ENCODE measurements around the gene METTL5. TPM values are rescaled to one million over a fixed set of nuclear protein-coding genes. Genes with fewer than 3 reads are reported as not detected.
A peak's percentile ranks its signal among the peaks of the same experiment; 100 is the strongest.
"Not testable (repeated sequence)": the region's sequence is repeated elsewhere in the genome, so short reads cannot be mapped to it uniquely, and the experiment has no call there.

METTL5 gene
- total and polyA plus RNA-seq, 12 donors = 55.7 to 87.3 (median 69.1) TPM

- ATAC-seq = peak; percentile 91 to 96 (median 94)
- no peaks in the 10 kb centered on the region for H3K9me3 ChIP-seq
- peak; percentile 95 to 96 for DNase-seq
- H3K36me3 ChIP-seq = peaks cover 0 to 3% (median 0%) of the 10 kb centered on the region in 9 donors
- H3K4me3 ChIP-seq = peak within 1 kb of the TSS; percentile 74 to 94 (median 90)
- H3K4me1 ChIP-seq = peaks cover 5 to 74% (median 62%) of the 10 kb centered on the region in 9 donors
- H3K27ac ChIP-seq = peak within 1 kb of the TSS; percentile 88 to 99 (median 92)
- intact Hi-C loops (cut with DNase I) = loop anchor here in 9 of 10 donors (2.0 to 10.0 kb wide), 6 partner anchors 47 to 187 kb away; no protein-coding TSS in a partner anchor
- TF ChIP-seq, protein P1, sequence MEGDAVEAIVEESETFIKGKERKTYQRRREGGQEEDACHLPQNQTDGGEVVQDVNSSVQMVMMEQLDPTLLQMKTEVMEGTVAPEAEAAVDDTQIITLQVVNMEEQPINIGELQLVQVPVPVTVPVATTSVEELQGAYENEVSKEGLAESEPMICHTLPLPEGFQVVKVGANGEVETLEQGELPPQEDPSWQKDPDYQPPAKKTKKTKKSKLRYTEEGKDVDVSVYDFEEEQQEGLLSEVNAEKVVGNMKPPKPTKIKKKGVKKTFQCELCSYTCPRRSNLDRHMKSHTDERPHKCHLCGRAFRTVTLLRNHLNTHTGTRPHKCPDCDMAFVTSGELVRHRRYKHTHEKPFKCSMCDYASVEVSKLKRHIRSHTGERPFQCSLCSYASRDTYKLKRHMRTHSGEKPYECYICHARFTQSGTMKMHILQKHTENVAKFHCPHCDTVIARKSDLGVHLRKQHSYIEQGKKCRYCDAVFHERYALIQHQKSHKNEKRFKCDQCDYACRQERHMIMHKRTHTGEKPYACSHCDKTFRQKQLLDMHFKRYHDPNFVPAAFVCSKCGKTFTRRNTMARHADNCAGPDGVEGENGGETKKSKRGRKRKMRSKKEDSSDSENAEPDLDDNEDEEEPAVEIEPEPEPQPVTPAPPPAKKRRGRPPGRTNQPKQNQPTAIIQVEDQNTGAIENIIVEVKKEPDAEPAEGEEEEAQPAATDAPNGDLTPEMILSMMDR (IDR thresholded peaks at IDR 0.05) = peak in 1 of 9 donors; percentile 33
- 0% methylated on average over 84 to 104 of the region's 104 CpGs for WGBS, 2 donors
- no peaks in the 10 kb centered on the region for H3K27me3 ChIP-seq
These were observed 2.8 kb upstream of the METTL5 start, which contains the start of gene UBR3 for GRCh38 chr2:169827272-169828140. Gene UBR3, plus strand, starts transcription at chr2:169827454. Its CDS starts 54 bp downstream, at chr2:169827508.

DNA sequence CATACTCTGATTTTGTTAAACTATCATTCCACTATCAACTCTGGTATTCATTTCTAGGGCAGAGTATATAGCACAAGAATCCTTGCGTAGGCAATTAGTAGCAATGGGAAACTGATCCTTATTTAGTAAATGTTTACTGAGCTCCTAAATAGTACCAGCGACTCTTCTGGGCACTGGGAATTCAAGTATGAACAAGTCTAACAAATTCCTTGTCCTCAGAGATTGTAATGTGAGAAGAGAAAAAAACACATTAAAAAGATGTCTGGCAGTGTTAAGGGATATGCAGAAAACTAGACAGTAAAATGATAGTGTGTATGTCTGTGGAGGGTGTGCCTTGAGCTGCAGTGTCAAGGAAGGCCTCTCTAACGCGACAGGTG, 721 bp downstream of the METTL5 start:
- Histone ChIP-seq H3K27ac (peak overlapping the region; percentile 27 to 92 (median 84)), H3K27me3 (no peaks in the 10 kb centered on the region), H3K9me3 (no peaks in the 10 kb centered on the region), H3K4me3 (peak overlapping the region; percentile 56 to 92 (median 73)), H3K36me3 (peaks cover 0 to 28% (median 0%) of the 10 kb centered on the region in 9 donors), H3K4me1 (peaks cover under 1 to 51% (median 39%) of the 10 kb centered on the region in 9 donors)
- ATAC-seq (no peak), DNase-seq (no peak)
- WGBS, 2 donors = 22% methylated on average over 4 of the region's 4 CpGs
- TF ChIP-seq, protein P1 (IDR thresholded peaks at IDR 0.05) = no peak
- intact Hi-C loops (cut with DNase I) = loop anchor here in 7 of 10 donors (2.0 to 10.0 kb wide), 8 partner anchors 43 to 191 kb away; no protein-coding TSS in a partner anchor

DNA sequence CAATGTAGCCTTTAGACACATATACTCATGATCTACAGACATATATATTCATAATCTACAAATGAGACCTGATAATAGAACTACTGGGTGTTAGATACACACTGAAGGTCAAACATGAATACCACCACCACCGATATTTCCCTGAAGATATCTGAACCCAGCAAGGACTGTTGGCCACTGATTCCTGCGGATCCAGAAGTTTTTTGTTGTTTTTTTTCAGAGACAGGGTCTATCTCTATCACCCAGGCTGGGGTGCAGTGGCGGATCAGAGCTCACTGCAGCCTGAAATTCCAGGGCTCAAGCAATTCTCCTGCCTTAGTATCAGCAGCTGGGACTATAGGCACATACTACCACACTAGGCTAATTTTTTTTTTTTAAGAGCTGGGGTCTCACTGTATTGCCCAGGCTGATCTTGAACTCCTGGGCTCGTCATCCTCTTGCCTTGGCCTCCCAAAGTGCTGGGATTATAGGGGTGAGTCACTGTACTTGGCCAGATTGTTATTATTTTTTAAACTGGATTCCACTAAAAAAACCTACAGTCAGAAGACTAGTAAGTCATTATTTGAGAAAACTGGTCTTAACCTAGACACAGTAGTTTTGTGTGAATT, 1.8 kb downstream of the METTL5 start:
- H3K4me3 ChIP-seq = peak overlapping the region in 1 of 10 donors; percentile 13
- intact Hi-C loops (cut with DNase I) = loop anchor here in 4 of 10 donors (5.0 to 10.0 kb wide), 4 partner anchors 44 to 192 kb away; no protein-coding TSS in a partner anchor
- H3K4me1 ChIP-seq = peaks cover 0 to 46% (median 34%) of the 10 kb centered on the region in 9 donors
- no peaks in the 10 kb centered on the region for H3K27me3 ChIP-seq
- H3K9me3 ChIP-seq = no peaks in the 10 kb centered on the region
- peak overlapping the region in 4 of 10 donors; percentile 2 to 92 (median 87) for H3K27ac ChIP-seq
- H3K36me3 ChIP-seq = peaks cover 0 to 38% (median 3%) of the 10 kb centered on the region in 9 donors
- DNase-seq = no peak
- TF ChIP-seq, protein P1 (IDR thresholded peaks at IDR 0.05) = no peak
- no peak for ATAC-seq
- 85% methylated on average over 4 of the region's 4 CpGs for WGBS, 2 donors

GRCh38 chr2:169822036-169822435, 2.7 kb downstream of the METTL5 start:
- no peak for DNase-seq
- Histone ChIP-seq H3K36me3 (peaks cover 0 to 47% (median 12%) of the 10 kb centered on the region in 9 donors), H3K4me3 (peak overlapping the region in 1 of 10 donors; percentile 7), H3K27me3 (no peaks in the 10 kb centered on the region), H3K27ac (peak overlapping the region in 1 of 10 donors; percentile 35), H3K4me1 (peaks cover 0 to 45% (median 34%) of the 10 kb centered on the region in 9 donors), H3K9me3 (peaks cover 0 to 6% (median 0%) of the 10 kb centered on the region in 11 donors)
- intact Hi-C loops (cut with DNase I) = loop anchor here in 4 of 10 donors (5.0 to 10.0 kb wide), 4 partner anchors 45 to 193 kb away; no protein-coding TSS in a partner anchor
- no peak for ATAC-seq
- WGBS, 2 donors = 59 to 66% methylated on average over 3 of the region's 3 CpGs
- TF ChIP-seq, protein P1 (IDR thresholded peaks at IDR 0.05) = no peak

DNA sequence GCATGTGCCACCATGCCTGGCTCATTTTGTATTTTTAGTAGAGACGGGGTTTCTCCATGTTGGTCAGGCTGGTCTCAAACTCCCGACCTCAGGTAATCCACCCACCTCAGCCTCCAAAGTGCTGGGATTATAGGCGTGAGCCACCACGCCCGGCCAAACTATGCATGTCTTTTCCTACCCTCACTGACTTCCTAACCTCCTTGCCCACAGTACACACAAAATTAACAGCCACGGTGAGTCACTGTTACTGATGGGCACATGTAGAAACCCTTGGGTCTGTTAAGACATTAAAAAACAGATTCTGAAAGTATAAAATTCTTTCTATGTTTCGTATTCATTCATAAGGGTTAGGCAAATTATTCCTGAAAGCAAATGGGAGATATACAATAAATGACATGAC, 4.6 kb downstream of the METTL5 start:
- intact Hi-C loops (cut with DNase I) = loop anchor here in 4 of 10 donors (5.0 to 10.0 kb wide), 4 partner anchors 47 to 195 kb away; no protein-coding TSS in a partner anchor
- 90 to 96% methylated on average over 7 of the region's 7 CpGs for WGBS, 2 donors
- not testable (repeated sequence) for H3K27me3 ChIP-seq, H3K4me3 ChIP-seq, H3K27ac ChIP-seq, ATAC-seq, DNase-seq
- Histone ChIP-seq H3K9me3 (peaks cover 0 to 13% (median 0%) of the 10 kb centered on the region in 11 donors), H3K36me3 (peaks cover 0 to 66% (median 27%) of the 10 kb centered on the region in 9 donors), H3K4me1 (peaks cover 0 to 36% (median 29%) of the 10 kb centered on the region in 9 donors)
